HG02870 (cell line): ENCODE measurements around the gene PACRG.

Experiments used
- ATAC-seq: cut with Tn5 transposase; IDR thresholded peaks from one replicate; pipeline ENCODE4 v1.9.1; 2021; ENCODE audit warnings: mild to moderate bottlenecking, moderate library complexity; ENCODE audit not compliant: unreplicated experiment

The PACRG gene

DNA sequence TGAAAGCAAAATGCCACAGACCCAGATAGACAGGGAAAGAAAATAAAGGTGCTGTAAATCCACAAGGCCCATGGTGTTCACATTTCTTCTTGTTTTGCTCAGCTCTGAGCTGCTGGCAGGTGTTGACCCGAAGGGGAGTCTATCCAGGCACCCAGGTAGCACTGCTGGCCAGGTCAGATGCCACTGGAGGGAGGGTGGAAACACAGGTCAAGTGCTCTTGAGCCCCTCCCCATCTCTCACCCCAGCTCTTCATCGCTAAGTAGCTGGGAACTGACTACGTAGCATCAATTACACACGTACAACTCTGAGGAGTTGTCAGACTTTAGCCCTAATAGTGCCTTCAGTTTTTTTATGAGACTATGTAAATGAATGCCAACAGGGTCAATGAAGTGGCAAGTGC, 399.0 kb downstream of the PACRG start:
- no peak for ATAC-seq

DNA sequence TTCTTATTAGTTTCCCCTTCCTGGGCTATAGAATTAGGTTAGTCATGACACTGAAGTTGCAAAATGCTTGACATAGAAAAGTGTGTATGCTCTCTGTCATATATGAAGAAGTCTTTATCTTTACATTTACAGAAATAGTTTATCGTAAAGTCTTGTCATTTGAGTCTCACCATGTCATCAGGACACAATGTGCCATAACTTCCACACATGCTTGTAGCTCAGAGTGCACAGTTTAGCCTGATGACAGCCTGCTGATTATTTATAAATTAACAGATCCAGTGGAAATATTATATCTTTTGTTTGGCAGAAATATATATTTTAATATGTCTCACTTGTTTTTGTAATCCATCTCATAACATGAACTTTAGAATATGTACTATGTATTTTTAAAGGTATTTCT, 399.8 kb downstream of the PACRG start:
- no peak for ATAC-seq

DNA sequence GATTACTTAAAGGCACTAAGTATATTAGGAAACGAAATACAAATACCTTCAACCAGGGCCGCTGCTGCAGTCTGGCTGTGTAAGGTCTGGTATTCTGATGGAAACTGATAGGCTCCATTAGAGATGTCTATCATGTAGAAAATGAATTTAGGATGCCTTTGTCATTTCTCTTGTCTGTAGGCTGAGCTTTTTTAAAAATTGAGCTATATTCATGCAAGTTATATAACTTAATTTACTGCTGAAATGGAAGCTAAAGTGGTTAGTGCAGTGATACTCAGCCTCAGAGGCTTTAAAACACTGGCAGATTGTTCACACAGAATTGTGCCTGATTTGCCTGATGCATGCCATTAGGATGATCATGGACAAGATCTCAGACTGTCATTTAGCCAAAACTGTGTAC, 400.6 kb downstream of the PACRG start:
- no peak for ATAC-seq

DNA sequence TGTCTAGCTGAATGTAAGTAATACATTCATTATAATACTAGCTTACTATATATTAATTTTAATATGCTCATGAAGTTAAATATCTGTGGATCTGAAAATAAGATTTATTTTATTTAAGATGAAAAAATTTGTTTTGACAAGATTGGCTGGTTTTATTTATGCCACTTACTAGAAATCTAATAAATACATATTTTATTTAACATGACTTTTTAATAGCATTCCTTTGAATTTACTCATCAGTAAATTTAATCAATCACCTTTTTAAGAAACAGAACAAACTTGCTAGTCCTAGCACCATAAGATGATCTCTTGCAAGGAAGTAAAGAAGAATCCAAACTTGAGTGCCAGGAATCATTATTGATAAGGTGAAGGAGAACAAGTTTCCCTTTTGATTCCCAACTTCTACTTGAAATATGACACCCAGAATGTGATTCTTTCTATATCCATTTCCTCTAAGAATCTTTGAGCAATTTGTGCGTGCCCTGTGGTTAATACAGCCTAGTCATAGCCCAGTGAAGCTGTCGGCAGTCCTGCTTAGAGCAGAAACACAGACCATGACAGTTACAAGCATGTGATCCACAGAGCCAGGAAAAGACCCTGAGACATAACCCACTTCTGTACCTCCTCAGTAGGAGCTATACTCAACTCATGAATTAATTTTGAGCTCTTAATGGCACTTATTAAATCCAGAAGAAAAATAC, 404.4 kb downstream of the PACRG start:
- ATAC-seq: no peak

DNA sequence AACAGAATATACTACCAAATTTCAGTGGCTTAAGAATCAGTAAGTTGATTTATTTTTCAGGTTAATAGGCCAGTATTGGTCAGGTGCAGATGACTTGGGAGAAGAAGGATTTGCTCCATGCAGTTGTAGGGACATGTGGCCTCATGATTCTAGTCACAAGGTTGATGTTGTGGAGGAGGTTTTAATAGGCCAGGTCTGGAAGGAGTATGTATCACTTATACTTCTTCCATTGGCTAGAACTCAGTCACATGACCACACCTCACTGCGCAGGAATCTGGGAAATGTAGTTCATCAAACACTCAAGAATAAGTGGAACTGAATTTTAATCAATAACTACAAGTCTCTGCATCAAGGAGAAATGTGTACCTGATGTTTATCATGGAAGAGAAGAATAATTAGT, 405.2 kb downstream of the PACRG start:
- no peak for ATAC-seq

DNA sequence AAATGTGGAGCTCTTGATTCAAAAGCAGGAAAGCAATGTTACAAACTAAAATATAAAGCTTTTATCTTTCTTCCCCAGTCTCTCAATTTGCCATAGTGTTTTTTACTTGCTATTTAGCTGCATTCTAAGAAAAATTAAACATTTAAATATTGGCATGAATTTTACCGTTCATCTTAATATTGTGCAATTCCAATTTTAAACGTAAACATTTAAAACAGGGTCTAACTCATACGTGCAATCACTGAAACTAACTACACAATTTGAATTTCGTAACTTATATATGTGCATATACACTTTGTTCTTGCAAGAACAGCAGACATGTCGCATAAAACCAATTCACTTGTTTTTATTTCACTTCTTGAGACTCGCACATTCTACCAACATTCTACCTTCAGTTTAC, 405.9 kb downstream of the PACRG start:
- ATAC-seq: no peak

DNA sequence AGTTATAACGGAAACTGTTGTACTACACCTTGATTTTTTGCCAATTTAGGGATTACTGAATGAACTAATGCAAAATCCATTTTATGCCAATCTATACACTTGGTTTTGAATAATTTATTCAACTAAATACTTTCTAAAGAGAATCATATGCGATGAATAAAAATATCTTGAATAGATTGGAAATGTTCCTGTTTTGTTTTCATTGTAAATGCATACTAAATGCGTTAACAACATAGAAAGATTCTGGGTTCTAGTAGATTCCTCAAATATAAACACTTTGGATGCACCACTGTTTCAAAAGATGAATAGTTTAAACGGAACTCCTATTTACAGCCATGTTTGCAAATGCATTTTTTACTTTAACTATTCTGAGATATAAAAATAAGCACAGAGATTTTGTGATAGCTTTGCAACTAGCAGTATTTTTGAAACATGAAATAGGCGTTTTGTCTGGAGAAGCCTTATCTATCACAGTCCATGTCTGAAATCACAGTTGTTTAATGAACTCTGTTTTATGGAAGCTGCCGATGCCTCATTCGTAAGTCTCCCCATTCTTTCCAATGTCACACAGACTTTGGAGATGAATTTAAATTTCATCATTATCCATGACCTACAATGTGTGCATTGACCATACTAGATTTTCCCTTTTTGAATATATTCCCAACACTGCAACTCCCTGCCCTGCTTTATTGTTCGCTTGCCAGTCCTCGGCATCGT, 409.1 kb downstream of the PACRG start:
- no peak for ATAC-seq

DNA sequence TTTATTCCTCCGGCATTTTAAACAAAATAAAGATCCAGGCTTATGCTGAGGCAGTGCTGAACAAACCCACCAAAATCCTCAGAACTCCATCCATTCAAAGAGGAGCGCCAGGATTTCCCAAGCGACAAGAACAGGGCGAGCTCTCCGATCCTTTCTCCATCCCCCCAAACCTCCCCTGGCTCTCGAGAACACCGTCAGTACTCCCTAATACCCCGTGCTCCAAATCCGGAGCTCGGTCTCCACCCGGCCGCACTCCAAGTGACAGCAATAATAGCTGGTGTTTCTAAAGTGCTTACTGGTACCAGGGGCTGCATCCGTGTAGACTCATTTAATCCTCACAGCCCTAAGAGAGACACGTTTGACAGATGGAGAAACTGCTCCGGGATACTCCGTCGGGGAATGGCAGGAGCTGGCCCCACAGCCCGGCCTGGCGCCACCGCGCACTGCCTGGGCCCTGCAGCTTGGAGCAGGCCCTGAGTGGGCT, 409.7 kb downstream of the PACRG start:
- no peak for ATAC-seq

DNA sequence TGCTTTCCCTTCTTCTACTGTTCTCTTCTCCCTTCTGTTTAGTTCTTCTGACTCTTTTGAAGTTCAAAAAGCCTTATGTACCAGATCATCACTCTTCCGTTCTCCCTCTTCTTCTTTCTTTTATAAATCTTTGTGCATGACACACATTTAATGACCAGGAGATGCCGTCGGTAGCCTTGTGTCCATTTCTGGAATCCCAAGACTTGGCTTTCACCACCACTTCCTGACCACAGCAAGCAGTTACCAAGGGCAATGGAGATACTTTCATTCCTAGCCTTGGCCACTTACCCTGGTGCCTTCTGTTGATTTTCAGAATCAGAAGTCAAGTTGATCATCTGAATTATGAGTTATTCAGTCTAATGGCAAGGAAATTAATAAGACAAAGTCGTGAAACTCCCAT, 418.3 kb downstream of the PACRG start:
- ATAC-seq: no peak

DNA sequence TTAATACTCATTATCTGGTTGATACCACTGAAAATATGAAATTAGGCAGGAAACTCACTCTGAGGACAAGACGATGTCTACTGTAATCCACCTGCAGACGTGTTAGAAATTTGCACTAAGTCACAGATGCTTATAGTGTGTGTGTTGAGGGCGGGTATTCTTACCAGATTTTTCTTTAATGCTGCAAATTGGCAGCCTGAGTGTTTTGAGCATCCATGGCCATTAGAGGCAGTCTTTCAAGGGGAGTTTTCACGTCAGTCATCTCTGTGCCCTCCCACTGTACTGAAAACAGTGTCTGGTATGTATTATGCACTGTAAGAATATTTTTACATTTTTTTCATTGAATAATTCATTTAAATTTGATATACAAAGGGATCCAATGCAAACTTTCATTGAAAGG, 420.2 kb downstream of the PACRG start:
- no peak for ATAC-seq

DNA sequence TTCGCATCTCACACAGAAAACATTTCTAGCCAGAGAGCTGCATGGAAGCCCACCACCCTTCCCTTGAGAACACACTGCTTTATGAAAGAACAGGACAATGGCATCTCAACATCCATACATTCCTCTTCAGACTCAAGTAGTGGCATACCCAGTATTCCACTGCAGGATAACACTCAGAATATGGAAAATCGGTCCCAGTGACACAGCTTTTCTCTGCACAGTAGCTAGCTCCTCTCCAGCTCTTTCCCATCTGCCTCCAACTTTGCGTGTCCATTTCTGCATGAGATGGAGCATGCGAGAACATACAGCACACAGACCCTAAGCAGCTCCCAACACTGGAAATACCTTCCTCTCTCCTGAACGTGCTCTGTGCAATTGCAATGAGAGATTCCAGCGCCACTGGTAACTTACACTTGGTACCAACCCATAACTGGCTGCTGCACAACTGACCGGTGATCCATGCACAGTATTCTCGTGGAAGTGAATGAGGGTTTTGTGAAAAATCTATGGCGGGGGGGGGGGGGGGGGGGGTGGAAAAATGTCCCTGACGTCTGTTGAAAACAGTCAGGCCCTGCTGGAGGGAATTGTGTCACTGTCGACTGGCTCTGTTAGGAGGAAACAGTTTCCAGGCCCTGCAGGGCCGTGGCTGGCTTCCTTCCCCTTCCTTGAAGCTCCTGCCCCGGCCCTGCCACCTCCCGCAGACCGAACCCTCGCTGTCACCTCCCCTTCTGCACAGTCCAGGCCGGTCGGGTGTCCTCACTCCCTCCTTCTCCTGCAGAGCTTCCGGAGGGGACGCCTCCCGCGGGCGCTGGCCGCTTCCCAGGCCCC, 420.9 kb downstream of the PACRG start:
- ATAC-seq: no peak

DNA sequence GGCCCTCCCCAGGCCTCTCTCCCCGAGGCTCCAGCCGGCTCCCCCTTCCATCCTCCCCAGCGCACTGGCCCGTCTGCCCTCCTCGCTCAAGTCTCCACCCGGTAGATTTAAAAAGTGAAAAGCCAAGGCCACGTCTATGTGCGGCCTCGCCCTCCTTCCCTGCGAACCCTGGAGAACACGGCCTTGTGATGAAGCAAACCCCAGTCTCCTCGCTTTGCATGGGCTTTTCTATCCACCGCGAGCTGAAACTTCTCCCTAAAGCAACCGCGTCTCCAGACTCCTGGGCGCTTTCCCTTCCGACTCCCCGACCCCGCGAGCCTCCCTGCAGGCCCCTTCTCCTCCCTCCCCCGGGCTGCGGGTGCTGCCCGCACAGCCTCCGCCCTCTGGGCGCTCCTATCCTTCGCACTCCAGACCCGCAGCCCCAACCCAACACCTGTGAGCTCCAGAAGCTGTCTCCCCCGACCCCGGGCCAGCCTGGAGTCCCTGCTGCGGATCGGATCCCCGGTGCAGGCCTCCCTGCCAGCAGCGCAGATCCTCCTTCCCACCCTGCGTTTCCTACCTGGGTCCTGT, 421.6 kb downstream of the PACRG start:
- ATAC-seq: no peak

DNA sequence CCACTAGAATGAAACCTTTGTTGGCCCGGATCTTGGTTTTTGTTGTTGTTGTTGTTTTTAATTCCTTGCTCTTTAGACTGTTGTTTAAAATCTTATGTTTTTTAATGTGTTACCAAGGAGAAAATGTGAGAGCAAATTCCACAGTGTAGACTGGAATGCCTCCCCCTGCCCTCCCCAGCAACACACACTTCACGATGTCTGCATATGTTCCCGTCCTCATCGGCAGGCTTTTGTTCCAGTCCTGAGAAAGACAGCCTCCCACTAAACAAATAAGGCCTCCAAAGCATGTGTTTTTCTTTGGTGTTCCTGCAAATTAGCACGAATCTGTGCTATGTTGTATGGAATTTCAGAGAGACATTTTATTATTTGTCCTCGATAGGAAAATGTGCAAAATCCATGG, 423.4 kb downstream of the PACRG start:
- ATAC-seq: no peak

DNA sequence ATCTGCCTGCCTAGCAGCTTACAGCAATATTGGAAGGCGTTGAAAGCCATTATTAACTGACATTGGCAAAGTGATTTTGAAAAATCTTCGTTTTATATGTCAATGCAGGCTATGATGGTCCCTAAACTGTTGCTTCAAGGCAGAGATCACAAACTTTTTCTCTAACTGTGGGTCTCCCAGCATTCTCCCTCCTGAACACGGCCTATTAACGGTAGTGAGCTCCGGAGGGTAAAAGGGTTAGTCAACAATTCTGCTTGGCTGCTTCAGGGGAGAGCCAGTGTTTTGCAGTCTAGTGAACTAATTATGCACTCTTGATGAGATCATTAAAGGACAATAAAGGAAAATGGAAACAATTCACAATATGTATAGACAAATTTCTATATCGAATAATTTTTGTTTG, 424.9 kb downstream of the PACRG start:
- ATAC-seq: no peak

DNA sequence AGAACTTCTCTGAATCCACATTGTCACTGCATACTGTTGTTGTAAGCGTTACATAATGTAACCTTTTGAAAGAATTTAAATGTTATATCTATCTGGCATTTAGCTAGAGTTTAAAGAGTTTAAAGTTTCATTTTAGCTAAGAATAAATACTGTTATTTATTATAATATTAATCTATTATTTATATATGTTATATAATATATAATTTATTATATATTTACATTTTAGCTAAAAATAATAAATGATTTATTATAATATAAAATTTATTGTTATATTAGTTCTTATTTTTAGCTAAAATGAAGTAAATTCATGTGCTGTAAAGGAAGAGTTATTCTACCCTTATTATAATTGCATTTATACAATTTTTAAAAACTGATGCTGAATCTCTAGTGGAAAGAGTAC, 431.3 kb downstream of the PACRG start:
- ATAC-seq: no peak

DNA sequence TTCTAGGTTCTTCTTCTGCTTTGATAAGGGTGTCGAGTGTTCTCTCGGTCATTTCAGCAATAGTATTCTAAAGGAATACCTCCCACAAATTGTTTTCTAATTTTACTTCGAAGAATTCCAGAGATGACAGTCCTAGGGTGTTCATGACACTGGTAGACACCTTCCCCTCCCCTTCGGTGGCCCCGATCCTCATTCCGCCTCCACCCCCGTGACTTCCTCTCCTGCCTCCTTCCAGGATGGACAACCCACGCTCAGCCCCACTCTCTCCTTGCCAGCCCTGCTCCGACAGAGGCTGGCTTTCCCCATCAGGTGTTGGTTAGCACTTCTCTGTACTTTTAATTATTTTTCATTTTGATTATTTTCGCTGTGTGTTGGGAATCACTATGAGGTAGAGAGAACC, 431.9 kb downstream of the PACRG start:
- ATAC-seq: no peak

DNA sequence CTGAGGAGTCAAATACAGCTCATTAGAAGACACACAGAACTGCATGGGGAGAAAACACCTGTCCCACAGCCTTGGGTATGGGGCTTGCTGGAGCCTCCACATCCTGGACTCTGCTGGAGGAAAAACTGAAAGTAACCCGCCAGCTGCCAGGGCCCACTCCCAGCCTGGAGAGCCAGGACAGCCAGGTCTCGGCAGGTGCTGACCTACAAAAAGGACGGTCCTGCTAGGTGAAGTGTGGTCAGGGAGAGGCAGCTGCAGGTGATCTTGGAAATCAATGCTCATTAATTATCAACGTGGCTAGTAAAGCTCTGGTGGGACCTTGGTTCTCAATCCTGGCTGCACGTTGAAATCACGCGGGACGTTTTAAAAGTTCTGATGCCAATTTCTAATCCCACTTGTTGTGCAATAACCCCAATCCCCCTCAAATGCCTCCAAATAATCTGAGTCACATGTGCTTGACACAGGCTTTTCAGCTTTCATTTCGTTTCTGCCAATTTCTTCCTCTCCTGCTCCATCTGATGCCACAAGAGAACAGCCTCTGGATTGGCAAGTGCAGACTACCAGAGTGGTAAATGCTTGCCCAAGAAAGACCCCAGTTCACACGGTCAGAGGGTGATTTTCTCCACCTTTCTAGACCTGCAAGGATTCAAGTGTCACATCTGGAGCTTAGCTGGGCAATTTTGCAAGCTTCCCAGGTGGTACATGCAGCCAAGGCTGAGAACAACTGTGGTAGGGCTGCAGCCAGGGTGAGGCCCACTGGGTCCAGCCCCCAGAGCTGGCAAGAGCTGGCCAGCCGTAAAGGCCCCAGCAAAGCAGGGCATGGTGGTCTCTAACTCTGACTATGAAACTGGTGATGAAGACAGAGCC, 434.5 kb downstream of the PACRG start:
- ATAC-seq: no peak

DNA sequence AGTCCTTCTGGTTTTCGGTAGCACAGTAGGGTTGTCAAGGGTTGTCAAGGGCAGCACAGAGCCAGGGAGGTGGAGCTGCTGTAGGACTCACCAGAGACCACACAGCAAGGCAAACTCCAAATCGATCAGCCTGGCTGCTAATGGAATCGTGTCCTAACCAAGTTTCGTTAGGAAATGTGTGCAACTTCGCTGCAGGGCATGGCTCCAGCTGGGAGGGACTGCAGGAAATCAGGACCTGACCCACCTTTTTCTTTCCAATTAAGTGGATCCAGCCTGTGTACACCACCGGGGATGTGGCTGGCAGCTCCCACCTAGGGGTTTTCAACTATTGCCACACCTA, 435.1 kb downstream of the PACRG start:
- no peak for ATAC-seq

DNA sequence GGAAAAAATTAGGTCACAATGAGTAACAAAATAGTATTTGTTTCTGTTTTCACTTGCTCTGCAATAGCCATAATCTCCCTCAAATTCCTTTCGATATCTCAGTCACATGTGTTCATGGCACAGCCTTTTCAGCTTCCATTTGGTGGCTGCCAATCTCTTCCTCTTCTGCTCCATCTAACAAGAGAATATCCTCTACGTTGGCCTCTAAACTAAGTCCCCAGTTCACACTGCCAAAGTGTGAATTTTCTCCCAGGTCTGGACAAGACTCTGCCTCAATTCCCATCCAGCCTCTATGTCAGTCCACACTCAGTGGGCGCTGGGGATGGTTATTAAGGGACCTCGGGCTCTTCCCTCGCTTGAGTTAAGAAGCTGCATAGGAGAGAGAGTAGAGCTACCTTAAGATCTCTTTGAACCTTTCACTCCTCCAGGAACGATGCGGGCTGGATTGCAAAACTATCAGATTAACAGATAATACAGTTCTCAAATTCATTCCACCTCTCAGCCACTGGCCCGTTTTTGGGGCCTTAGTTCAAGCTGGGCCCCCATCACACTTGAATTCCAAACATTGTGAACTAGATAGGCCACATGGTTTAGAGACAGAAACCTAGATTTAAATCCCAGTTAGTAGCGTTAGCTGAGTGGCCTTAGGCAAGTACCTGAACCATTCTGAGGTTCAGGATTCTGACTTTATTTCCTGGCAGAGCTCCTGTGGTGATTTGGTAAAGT, 436.6 kb downstream of the PACRG start:
- no peak for ATAC-seq
